ENCODE measurements around the gene ZNF398.
"Not testable (repeated sequence)": the region's sequence is repeated elsewhere in the genome, so short reads cannot be mapped to it uniquely, and the experiment has no call there.

The ZNF398 gene

DNA sequence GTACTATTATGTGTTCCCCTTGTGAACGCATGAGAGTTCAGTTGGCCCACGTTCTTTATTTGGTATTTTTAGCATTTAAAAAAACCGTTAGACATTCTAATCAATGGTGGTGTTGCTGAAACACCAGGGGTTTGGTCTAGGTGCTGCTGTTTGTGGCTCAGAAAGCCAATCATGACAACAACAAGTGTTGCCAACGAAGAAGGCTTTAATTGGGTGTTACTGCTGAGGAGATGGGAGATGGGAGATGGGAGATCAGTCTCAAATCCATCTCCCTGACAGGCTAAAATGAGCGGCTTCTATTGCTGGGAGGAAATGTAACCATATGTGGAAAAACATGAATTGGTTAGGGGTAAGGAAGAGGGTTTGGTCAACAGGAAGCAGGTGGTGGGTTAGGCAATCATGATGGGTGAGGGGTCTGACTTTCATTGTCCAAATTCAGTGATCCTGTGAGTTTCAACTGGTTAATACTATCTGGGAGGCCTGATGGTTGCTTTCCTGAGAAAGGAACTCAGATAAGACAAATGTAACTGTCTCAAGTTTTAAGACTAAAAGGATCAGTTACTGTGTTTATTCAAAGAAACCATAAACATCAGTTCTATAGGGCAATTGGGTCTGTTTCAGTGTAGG, 16.6 kb upstream of the ZNF398 start:
- Histone ChIP-seq H3K27me3 (ENCODE audit: control insufficient read depth, insufficient read depth, low read length) (no peaks in the 10 kb centered on the region), H3K9me3 (ENCODE audit: control insufficient read depth, insufficient read depth, low read length) (no peaks in the 10 kb centered on the region), H3K36me3 (ENCODE audit: control insufficient read depth, insufficient read depth, low read length) (peaks cover 11% of the 10 kb centered on the region), H3K4me3 (ENCODE audit: low read depth, low read length) (no peak overlapping the region), H3K9ac (ENCODE audit: low read depth, low read length) (no peak overlapping the region), H3K4me1 (ENCODE audit: control insufficient read depth, insufficient read depth, low read length) (peaks cover 5% of the 10 kb centered on the region)

DNA sequence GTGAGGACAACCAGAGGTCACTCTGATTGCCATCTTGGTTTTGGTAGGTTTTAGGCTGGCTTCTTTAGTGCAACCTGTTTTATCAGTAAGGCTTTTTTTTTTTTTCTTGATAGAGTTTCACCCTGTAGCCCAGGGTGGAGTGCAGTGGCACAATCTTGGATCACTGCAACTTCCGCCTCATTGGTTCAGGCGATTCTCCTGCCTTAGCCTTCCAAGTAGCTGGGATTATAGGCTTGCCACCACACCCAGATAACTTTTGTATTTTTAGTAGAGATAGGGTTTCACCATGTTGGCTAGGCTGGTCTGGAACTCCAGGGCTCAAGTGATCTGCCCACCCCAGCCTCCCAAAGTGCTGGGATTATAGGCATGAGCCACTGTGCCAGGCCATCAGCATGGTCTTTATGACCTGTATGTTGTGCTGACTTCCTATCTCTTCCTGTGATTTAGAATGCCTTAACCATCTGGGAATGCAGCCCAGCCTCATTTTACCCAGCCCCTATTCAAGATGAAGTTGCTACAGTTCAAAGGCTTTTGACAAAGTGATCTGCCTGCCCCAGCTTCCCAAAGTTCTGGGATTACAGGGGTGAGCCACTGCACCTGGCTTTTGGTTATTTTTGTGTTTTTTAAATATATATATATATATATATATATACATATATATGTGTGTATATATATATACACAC, 14.1 kb upstream of the ZNF398 start:
- Histone ChIP-seq H3K9ac (ENCODE audit: low read depth, low read length) (no peak overlapping the region), H3K36me3 (ENCODE audit: control insufficient read depth, insufficient read depth, low read length) (peaks cover 5% of the 10 kb centered on the region)

GRCh38 chr7:149136118-149136517, 11.1 kb upstream of the ZNF398 start:
- Histone ChIP-seq H3K4me1 (ENCODE audit: control insufficient read depth, insufficient read depth, low read length) (no peaks in the 10 kb centered on the region), H3K9ac (ENCODE audit: low read depth, low read length) (no peak overlapping the region), H3K9me3 (ENCODE audit: control insufficient read depth, insufficient read depth, low read length) (no peaks in the 10 kb centered on the region), H3K4me3 (ENCODE audit: low read depth, low read length) (no peak overlapping the region), H3K27me3 (ENCODE audit: control insufficient read depth, insufficient read depth, low read length) (no peaks in the 10 kb centered on the region), H3K36me3 (ENCODE audit: control insufficient read depth, insufficient read depth, low read length) (peaks cover 2% of the 10 kb centered on the region)

More for the DNA sequence above, 14.1 kb upstream of the ZNF398 start:
- Histone ChIP-seq H3K9me3 (ENCODE audit: control insufficient read depth, insufficient read depth, low read length) (no peaks in the 10 kb centered on the region), H3K27me3 (ENCODE audit: control insufficient read depth, insufficient read depth, low read length) (no peaks in the 10 kb centered on the region), H3K4me3 (ENCODE audit: low read depth, low read length) (no peak overlapping the region), H3K4me1 (ENCODE audit: control insufficient read depth, insufficient read depth, low read length) (no peaks in the 10 kb centered on the region)

GRCh38 chr7:149140831-149141230, 6.4 kb upstream of the ZNF398 start:
- Histone ChIP-seq H3K4me1 (ENCODE audit: control insufficient read depth, insufficient read depth, low read length) (peaks cover 13% of the 10 kb centered on the region), H3K27me3 (ENCODE audit: control insufficient read depth, insufficient read depth, low read length) (no peaks in the 10 kb centered on the region), H3K9ac (ENCODE audit: low read depth, low read length) (no peak overlapping the region), H3K9me3 (ENCODE audit: control insufficient read depth, insufficient read depth, low read length) (no peaks in the 10 kb centered on the region), H3K4me3 (ENCODE audit: low read depth, low read length) (no peak overlapping the region), H3K36me3 (ENCODE audit: control insufficient read depth, insufficient read depth, low read length) (no peaks in the 10 kb centered on the region)

DNA sequence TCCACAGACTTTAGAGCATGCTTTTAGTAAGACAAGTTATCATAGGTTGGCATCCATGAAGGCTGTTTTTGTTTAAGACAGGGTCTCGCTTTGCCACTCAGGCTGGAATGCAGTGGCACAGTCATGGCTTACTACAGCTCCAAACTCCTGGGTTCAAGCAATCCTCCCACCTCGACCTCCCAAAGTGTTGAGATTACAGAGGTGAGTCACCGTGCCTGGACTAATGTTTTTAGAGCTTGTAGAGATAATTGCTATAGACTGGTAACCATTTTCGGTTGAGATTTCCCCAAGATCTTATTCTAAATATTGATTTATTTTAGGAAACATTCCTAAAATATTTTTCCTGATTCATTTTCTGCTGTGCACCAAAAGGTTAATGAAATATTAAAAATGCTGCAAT, 5.4 kb upstream of the ZNF398 start:
- H3K9me3 ChIP-seq (ENCODE audit: control insufficient read depth, insufficient read depth, low read length): no peaks in the 10 kb centered on the region
- H3K9ac ChIP-seq (ENCODE audit: low read depth, low read length): no peak overlapping the region

DNA sequence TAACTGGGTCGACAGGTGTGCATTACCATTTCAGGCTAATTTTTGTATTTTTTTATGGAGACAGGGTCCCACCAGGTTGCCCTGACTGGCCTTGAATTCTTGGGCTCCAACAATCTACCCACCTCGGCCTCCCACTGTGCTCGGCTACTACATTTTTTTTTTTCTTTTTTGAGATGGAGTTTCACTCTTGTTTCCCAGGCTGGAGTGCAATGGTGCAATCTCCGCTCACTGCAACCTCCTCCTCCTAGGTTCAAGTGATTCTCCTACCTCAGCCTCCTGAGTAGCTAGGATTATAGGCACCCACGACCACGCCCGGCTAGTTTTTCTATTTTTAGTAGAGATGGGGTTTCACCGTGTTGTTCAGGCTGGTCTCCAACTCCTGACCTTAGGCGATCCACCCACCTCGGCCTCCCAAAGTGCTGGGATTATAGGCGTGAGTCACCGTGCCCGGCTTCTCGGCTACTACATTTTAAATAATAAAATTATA, 2.8 kb upstream of the ZNF398 start:
- peaks cover 13% of the 10 kb centered on the region for H3K4me1 ChIP-seq (ENCODE audit: control insufficient read depth, insufficient read depth, low read length)
- not testable (repeated sequence) for H3K9me3 ChIP-seq (ENCODE audit: control insufficient read depth, insufficient read depth, low read length); H3K27me3 ChIP-seq (ENCODE audit: control insufficient read depth, insufficient read depth, low read length); H3K36me3 ChIP-seq (ENCODE audit: control insufficient read depth, insufficient read depth, low read length)
- peak overlapping the region; percentile 41 for H3K4me3 ChIP-seq (ENCODE audit: low read depth, low read length)
- peak overlapping the region; percentile 48 for H3K9ac ChIP-seq (ENCODE audit: low read depth, low read length)

More for the DNA sequence above, 5.4 kb upstream of the ZNF398 start:
- Histone ChIP-seq H3K4me3 (ENCODE audit: low read depth, low read length) (no peak overlapping the region), H3K4me1 (ENCODE audit: control insufficient read depth, insufficient read depth, low read length) (peaks cover 13% of the 10 kb centered on the region), H3K27me3 (ENCODE audit: control insufficient read depth, insufficient read depth, low read length) (no peaks in the 10 kb centered on the region), H3K36me3 (ENCODE audit: control insufficient read depth, insufficient read depth, low read length) (no peaks in the 10 kb centered on the region)

DNA sequence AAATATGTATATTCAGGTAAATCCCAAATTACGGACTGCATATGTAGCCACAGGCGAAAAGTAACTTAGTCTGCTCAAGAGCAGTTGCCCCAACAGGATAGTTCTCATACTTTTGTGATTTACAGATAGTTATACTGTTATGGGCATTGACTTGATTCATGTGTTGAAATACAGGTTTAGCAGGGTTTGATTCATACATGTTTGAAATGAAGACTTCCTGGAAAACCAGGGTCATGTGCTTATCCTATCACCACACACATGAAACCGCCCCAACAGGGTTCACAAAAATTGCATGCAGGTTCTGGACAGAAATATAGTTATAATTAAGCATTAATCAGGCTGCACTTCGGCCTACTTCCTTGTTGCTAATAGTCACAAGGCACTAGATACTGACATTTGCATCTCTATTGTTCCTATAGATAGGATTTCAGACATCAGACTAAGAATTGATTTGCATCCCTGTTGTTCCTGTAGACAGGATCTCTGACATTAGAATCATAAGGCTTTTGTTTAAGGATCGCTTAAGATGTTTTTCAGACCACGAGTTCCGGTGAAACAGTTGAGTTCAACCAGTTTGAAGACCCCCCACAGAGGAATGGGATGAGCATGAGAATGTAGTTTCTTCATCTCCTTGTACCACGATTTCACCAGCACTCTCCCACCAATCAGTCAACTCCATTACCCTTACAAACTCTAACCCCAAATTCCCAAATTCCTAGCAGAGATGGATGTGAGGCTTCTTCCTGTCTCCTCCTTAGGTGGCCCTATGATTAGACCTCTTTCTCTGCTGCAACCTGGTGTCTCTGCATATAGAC, 2.0 kb upstream of the ZNF398 start:
- Histone ChIP-seq H3K27me3 (ENCODE audit: control insufficient read depth, insufficient read depth, low read length) (no peaks in the 10 kb centered on the region), H3K9me3 (ENCODE audit: control insufficient read depth, insufficient read depth, low read length) (no peaks in the 10 kb centered on the region), H3K4me1 (ENCODE audit: control insufficient read depth, insufficient read depth, low read length) (peaks cover 17% of the 10 kb centered on the region), H3K9ac (ENCODE audit: low read depth, low read length) (peak overlapping the region; percentile 97), H3K4me3 (ENCODE audit: low read depth, low read length) (peak overlapping the region; percentile 95), H3K36me3 (ENCODE audit: control insufficient read depth, insufficient read depth, low read length) (peaks cover 3% of the 10 kb centered on the region)

DNA sequence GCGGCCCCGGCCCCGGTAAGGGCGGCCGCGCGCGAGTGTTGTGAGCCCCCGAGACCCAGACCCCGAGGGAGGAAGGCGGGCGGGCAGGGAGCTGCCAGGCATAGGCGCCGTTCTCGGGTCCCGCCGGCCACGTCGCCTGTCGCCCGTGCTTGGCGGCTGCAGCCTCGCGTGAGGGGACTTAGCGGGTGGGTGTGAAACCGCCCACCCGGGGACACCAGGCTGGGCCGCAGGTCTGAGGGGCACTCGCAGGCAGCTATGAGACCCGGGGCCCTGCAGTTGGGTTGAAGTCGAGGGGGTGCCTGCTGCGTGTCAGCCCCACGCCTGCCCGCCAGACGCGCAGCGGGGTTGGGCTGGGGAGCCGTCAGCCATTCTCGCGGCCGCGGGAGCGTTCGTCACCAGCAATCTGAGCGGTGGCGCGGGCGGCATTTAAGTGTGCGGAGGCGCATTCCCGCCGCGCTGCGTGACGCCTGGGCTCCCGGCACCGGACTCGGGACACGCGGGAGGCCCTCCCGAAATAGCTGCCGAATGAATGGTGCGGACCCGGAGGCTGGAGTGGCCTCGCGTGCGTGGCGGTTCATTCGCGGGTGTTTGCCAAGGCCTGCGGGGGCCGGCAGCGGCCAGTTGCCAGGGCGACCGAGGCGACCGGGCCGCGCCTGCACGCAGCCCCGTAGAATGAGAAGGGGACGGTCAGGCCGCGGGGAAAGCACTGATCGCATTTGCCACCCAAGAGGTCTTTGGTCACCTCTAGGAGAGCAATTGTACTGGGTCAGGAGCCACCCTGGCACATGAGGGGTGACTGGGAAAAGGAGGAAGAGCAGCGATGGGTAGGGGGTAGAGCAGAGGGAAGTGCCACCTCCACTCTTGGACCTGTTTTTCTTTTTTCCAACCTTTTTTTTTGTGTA, 750 bp downstream of the ZNF398 start:
- H3K4me1 ChIP-seq (ENCODE audit: control insufficient read depth, insufficient read depth, low read length): peaks cover 23% of the 10 kb centered on the region
- H3K36me3 ChIP-seq (ENCODE audit: control insufficient read depth, insufficient read depth, low read length): peaks cover 3% of the 10 kb centered on the region
- H3K9ac ChIP-seq (ENCODE audit: low read depth, low read length): peak overlapping the region; percentile 98
- H3K9me3 ChIP-seq (ENCODE audit: control insufficient read depth, insufficient read depth, low read length): no peaks in the 10 kb centered on the region
- peak overlapping the region; percentile 95 for H3K4me3 ChIP-seq (ENCODE audit: low read depth, low read length)
- no peaks in the 10 kb centered on the region for H3K27me3 ChIP-seq (ENCODE audit: control insufficient read depth, insufficient read depth, low read length)

DNA sequence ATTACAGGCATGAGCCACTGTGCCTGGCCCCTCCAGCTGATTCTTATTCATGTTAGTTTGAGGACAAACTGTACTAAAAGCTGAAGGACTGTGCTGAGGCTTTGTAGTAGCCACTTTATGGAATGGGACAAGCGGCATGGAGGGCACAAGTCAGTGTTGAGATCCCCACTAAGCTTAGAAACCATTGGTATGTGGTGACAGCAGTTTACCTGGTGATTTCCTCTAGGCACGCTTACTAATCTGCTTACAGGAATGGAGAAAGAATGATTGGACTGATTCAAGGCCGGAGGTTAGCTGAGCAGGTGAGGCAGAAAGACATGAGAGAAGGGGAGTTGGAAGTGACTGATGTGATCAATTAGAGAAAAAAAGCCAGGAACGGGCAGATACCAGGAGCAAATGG, 3.7 kb downstream of the ZNF398 start:
- peaks cover 23% of the 10 kb centered on the region for H3K36me3 ChIP-seq (ENCODE audit: control insufficient read depth, insufficient read depth, low read length)

DNA sequence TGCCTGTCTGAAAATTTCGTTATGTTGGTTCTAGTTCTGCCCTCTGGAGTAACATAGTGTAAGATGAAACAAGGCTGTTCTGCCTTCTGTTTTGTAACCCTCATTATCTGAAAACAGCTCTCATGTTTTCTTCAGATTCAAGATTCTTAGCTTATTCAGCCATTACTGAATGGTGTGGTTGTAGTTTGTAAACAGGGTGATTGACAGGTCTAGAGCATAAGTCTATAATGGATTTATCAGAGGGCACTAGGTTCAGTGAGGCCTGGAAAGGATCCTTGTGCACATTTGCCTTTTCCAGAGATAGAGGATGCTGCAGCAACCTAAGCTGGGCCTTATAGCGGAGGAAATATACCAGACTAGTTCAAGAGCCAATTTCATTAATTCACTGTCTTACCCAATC, 6.1 kb downstream of the ZNF398 start:
- Histone ChIP-seq H3K36me3 (ENCODE audit: control insufficient read depth, insufficient read depth, low read length) (peaks cover 30% of the 10 kb centered on the region), H3K9me3 (ENCODE audit: control insufficient read depth, insufficient read depth, low read length) (no peaks in the 10 kb centered on the region), H3K9ac (ENCODE audit: low read depth, low read length) (peak overlapping the region; percentile 16), H3K4me3 (ENCODE audit: low read depth, low read length) (no peak overlapping the region), H3K27me3 (ENCODE audit: control insufficient read depth, insufficient read depth, low read length) (no peaks in the 10 kb centered on the region), H3K4me1 (ENCODE audit: control insufficient read depth, insufficient read depth, low read length) (peaks cover 10% of the 10 kb centered on the region)

More for the DNA sequence above, 3.7 kb downstream of the ZNF398 start:
- no peaks in the 10 kb centered on the region for H3K27me3 ChIP-seq (ENCODE audit: control insufficient read depth, insufficient read depth, low read length)
- no peak overlapping the region for H3K9ac ChIP-seq (ENCODE audit: low read depth, low read length)
- no peaks in the 10 kb centered on the region for H3K9me3 ChIP-seq (ENCODE audit: control insufficient read depth, insufficient read depth, low read length)
- H3K4me1 ChIP-seq (ENCODE audit: control insufficient read depth, insufficient read depth, low read length): peaks cover 10% of the 10 kb centered on the region
- no peak overlapping the region for H3K4me3 ChIP-seq (ENCODE audit: low read depth, low read length)

GRCh38 chr7:149154056-149154455, 6.8 kb downstream of the ZNF398 start:
- Histone ChIP-seq H3K36me3 (ENCODE audit: control insufficient read depth, insufficient read depth, low read length) (peaks cover 30% of the 10 kb centered on the region), H3K27me3 (ENCODE audit: control insufficient read depth, insufficient read depth, low read length) (no peaks in the 10 kb centered on the region), H3K4me1 (ENCODE audit: control insufficient read depth, insufficient read depth, low read length) (peaks cover 10% of the 10 kb centered on the region), H3K4me3 (ENCODE audit: low read depth, low read length) (no peak overlapping the region), H3K9me3 (ENCODE audit: control insufficient read depth, insufficient read depth, low read length) (no peaks in the 10 kb centered on the region), H3K9ac (ENCODE audit: low read depth, low read length) (no peak overlapping the region)

Measured in iPS-15b (cell line).